Endothelial cell of umbilical vein (primary cell): ENCODE measurements around the gene CFAP77. TPM values are rescaled to one million over a fixed set of nuclear protein-coding genes. Genes with fewer than 3 reads are reported as not detected.

Experiments
- BruUV-seq: library from RNA; stranded (reverse); fragments of 400-500 nt; replicated peaks from 2 replicates; lab custom pipeline; 2021; lab: Mats Ljungman, UMichigan
- CTCF ChIA-PET: fragments of 300-600, 350-600 bp; sonication (Branson Sonifier 250); formaldehyde crosslinking; loops from one replicate; lab custom pipeline; 2021; ENCODE audit warnings: antibody characterized with exemption, inconsistent platforms; lab: Charles Lee
- POLR2A ChIA-PET: fragments of 300-600, 350-600 bp; sonication (Branson Sonifier 250); formaldehyde crosslinking; loops from one replicate; lab custom pipeline; 2021; ENCODE audit warnings: antibody characterized with exemption, inconsistent platforms; lab: Charles Lee
- DNase-seq: peaks from one replicate; pipeline ENCODE4 v3.0.0-alpha.2; 2011; ENCODE audit warnings: low read depth, low spot score
- FAIRE-seq: peaks from 2 replicates; lab custom pipeline; 2011; peaks lifted over from hg19 to GRCh38; lab: Jason Lieb, UNC
- H2AFZ ChIP-seq: 2 replicates; pipeline ENCODE4 v1.6.0; 2012; ENCODE audit warnings: low read depth, low read length, control low read depth, inconsistent platforms
- H3K27ac ChIP-seq: 2 replicates; pipeline ENCODE4 v1.5.1; 2011; ENCODE audit warnings: low read depth, mild to moderate bottlenecking, control low read depth, low read length, moderate library complexity; ENCODE audit not compliant: insufficient read depth
- H3K27me3 ChIP-seq, 2 experiments: 2 replicates each; pipeline versions ENCODE4 v1.6.0 to v1.6.1; 2011; ENCODE audit warnings: low read length in 2 of 2, mixed read lengths in 1 of 2; ENCODE audit not compliant: control insufficient read depth in 2 of 2, insufficient read depth in 2 of 2
- H3K36me3 ChIP-seq, 2 experiments: 2 replicates in 1 of 2; 3 replicates in 1 of 2; pipeline ENCODE4 v1.5.1; 2011; ENCODE audit warnings: low read length in 2 of 2, mild to moderate bottlenecking in 1 of 2, moderate library complexity in 1 of 2; ENCODE audit not compliant: control insufficient read depth in 2 of 2, insufficient read depth in 2 of 2; ENCODE audit errors: extremely low read depth in 1 of 2
- H3K4me1 ChIP-seq: 3 replicates; pipeline ENCODE4 v1.5.1; 2011; ENCODE audit warnings: mild to moderate bottlenecking, low read length; ENCODE audit not compliant: control insufficient read depth, insufficient read depth; ENCODE audit errors: extremely low read depth
- H3K4me2 ChIP-seq: 2 replicates; pipeline ENCODE4 v1.6.1; 2011; ENCODE audit warnings: low read length, control low read depth, mixed read lengths; ENCODE audit not compliant: insufficient read depth
- H3K4me3 ChIP-seq, 3 experiments: fragments of 200-600 bp in 1 of 3; sonication (generic), shearing (Covaris generic) in 1 of 3; replicated peaks in 1 of 3; 2 replicates each; pipeline ENCODE4 v1.5.1; 2011 to 2016; ENCODE audit warnings: control low read depth in 3 of 3, low read length in 3 of 3, mild to moderate bottlenecking in 2 of 3, inconsistent platforms in 1 of 3, low read depth in 1 of 3, moderate library complexity in 1 of 3; ENCODE audit not compliant: insufficient read depth in 1 of 3
- H3K79me2 ChIP-seq: 2 replicates; pipeline ENCODE4 v1.6.0; 2012; ENCODE audit warnings: low read length, inconsistent platforms; ENCODE audit not compliant: control insufficient read depth, insufficient read depth
- H3K9ac ChIP-seq: replicated peaks from 2 replicates; pipeline ENCODE3; 2011; ENCODE audit warnings: low read length, control low read depth; ENCODE audit not compliant: insufficient read depth; ENCODE audit errors: extremely low read depth
- H3K9me1 ChIP-seq: replicated peaks from 3 replicates; pipeline ENCODE4 v1.6.0; 2011; ENCODE audit warnings: mild to moderate bottlenecking, low read length; ENCODE audit not compliant: control insufficient read depth, insufficient read depth; ENCODE audit errors: extremely low read depth
- H3K9me3 ChIP-seq: replicated peaks from 2 replicates; pipeline ENCODE4 v1.5.1; 2012; ENCODE audit warnings: low read length, inconsistent platforms; ENCODE audit not compliant: control insufficient read depth, insufficient read depth
- H4K20me1 ChIP-seq: replicated peaks from 2 replicates; pipeline ENCODE3; 2011; ENCODE audit warnings: mild to moderate bottlenecking, low read length; ENCODE audit not compliant: control insufficient read depth, insufficient read depth; ENCODE audit errors: extremely low read depth
- EZH2 ChIP-seq: IDR thresholded peaks from 2 replicates; pipeline ENCODE4 v1.6.1; 2012; ENCODE audit warnings: borderline replicate concordance, low read depth, mild to moderate bottlenecking, moderate library complexity, low read length, inconsistent platforms; ENCODE audit not compliant: severe bottlenecking
- FOS ChIP-seq: IDR thresholded peaks from 2 replicates; pipeline ENCODE4 v1.6.1; 2011; ENCODE audit warnings: mild to moderate bottlenecking, low read length, moderate library complexity, borderline replicate concordance; ENCODE audit not compliant: insufficient read depth
- GATA2 ChIP-seq: IDR thresholded peaks from 2 replicates; pipeline ENCODE4 v1.7.0; 2011; ENCODE audit warnings: low read depth, mild to moderate bottlenecking, moderate library complexity, mixed read lengths, low read length; ENCODE audit not compliant: insufficient read length, insufficient read depth
- MAX ChIP-seq: IDR thresholded peaks from 2 replicates; pipeline ENCODE4 v1.6.1; 2011; ENCODE audit not compliant: insufficient read depth, insufficient read length
- MYC ChIP-seq: IDR thresholded peaks from one replicate; pipeline ENCODE4 v1.6.1; 2011; ENCODE audit warnings: mild to moderate bottlenecking, low read depth, low read length
- dilution Hi-C: fragments of 300-500 bp; cut with MboI; formaldehyde crosslinking; loops from one replicate; pipeline ENCODE4 v1.15.0; 2019; ENCODE audit warnings: low sequenced_read_pairs; ENCODE audit not compliant: extremely low pct_ligation_motif_present
- intact Hi-C: fragments of 100-400 bp; cut with micrococcal nuclease; formaldehyde crosslinking; loops from one replicate; pipeline ENCODE4 v1.10.0; 2022
- polyA plus RNA-seq, 4 experiments: library from polyadenylated mRNA; depleted of rRNA in 3 of 4; stranded (reverse) in 3 of 4; unstranded in 1 of 4; fragments of >200 nt; gene quantifications; 2 replicates each; pipeline versions ENCODE4 v1.2.1 to v1.2.3, GENCODE V29; 2011 to 2012; ENCODE audit warnings: missing spikeins in 1 of 4
- total RNA-seq: library from RNA; stranded (reverse); gene quantifications from 2 replicates; pipeline ENCODE4 v1.2.3, GENCODE V29; 2021

The CFAP77 gene
- total and polyA plus RNA-seq, 2 donors (not counting 3 experiments of a cell fraction or from before 2014, with no cell fraction given), result not detected

GRCh38 chr9:132424857-132425674, 15.1 kb downstream of the CFAP77 start:
- no peak overlapping the region for H2AFZ ChIP-seq
- no peaks in the 10 kb centered on the region for H3K79me2 ChIP-seq
- H3K4me2 ChIP-seq, result no peak overlapping the region
- dilution Hi-C loops, result no loop called here
- intact Hi-C loops, result no loop called here
- H3K9ac ChIP-seq, result no peak overlapping the region
- no peak for DNase-seq
- no peaks in the 10 kb centered on the region for H3K9me1 ChIP-seq
- H4K20me1 ChIP-seq, result no peaks in the 10 kb centered on the region
- no peaks in the 10 kb centered on the region for H3K4me1 ChIP-seq
- no peak overlapping the region for H3K4me3 ChIP-seq
- H3K27ac ChIP-seq, result no peak overlapping the region
- peaks cover 34% of the 10 kb centered on the region in 2 experiments for H3K27me3 ChIP-seq
- FAIRE-seq, result no peak
- H3K9me3 ChIP-seq, result no peaks in the 10 kb centered on the region
- no peaks in the 10 kb centered on the region for H3K36me3 ChIP-seq
- TF ChIP-seq FOS, result no peak
- no peak for TF ChIP-seq MYC
- no peak for TF ChIP-seq GATA2
- TF ChIP-seq MAX, result no peak
- peak; percentile 8 for TF ChIP-seq EZH2
- BruUV-seq, result no TSS peak
- ChIA-PET POLR2A (no interaction called here), CTCF (interaction anchor here (1.0 kb wide), 1 partner anchor 13 kb away, joined by 3 read pairs; no protein-coding TSS in a partner anchor)

- POLR2A ChIA-PET, result no interaction called here
Measured at GRCh38 chr9:132425675-132426062, 15.7 kb downstream of the CFAP77 start.

More at GRCh38 chr9:132425675-132426062, 15.7 kb downstream of the CFAP77 start:
- DNase-seq, result no peak
- H2AFZ ChIP-seq, result no peak overlapping the region
- no peak overlapping the region for H3K9ac ChIP-seq
- CTCF ChIA-PET, result no interaction called here
- TF ChIP-seq GATA2 (no peak), EZH2 (peak; percentile 25)
- no peak for FAIRE-seq
- H3K9me1 ChIP-seq, result no peaks in the 10 kb centered on the region
- dilution Hi-C loops (no loop called here), intact Hi-C loops (no loop called here)
- no peaks in the 10 kb centered on the region for H3K36me3 ChIP-seq
- H3K27ac ChIP-seq, result no peak overlapping the region
- H3K4me1 ChIP-seq, result no peaks in the 10 kb centered on the region
- BruUV-seq, result no TSS peak
- H3K79me2 ChIP-seq, result no peaks in the 10 kb centered on the region
- H3K4me2 ChIP-seq, result no peak overlapping the region
- peaks cover 34 to 36% of the 10 kb centered on the region in 2 experiments for H3K27me3 ChIP-seq
- H4K20me1 ChIP-seq, result no peaks in the 10 kb centered on the region
- H3K9me3 ChIP-seq, result no peaks in the 10 kb centered on the region
- H3K4me3 ChIP-seq, result no peak overlapping the region
